HG02588 (cell line): ENCODE data around the gene KDM5A.

Experiments used
- ATAC-seq: cut with Tn5 transposase; IDR thresholded peaks from one replicate; pipeline ENCODE4 v1.9.1; 2021; ENCODE audit warnings: mild to moderate bottlenecking, moderate library complexity; ENCODE audit not compliant: unreplicated experiment

The KDM5A gene

GRCh38 chr12:275812-276211 lies 113.3 kb downstream of the KDM5A start:
- ATAC-seq: no peak

- ATAC-seq: no peak
These were observed 115.7 kb downstream of the KDM5A start for GRCh38 chr12:273382-273781.

- no peak for ATAC-seq
These were observed 116.2 kb downstream of the KDM5A start for GRCh38 chr12:272942-273341.

- ATAC-seq: no peak
These were observed 118.0 kb downstream of the KDM5A start for GRCh38 chr12:271161-271560.

- ATAC-seq: no peak
These were observed 119.9 kb downstream of the KDM5A start for GRCh38 chr12:269191-269590.

- no peak for ATAC-seq
These were observed 120.7 kb downstream of the KDM5A start for GRCh38 chr12:268483-268840.

- no peak for ATAC-seq
These were observed 121.3 kb downstream of the KDM5A start for GRCh38 chr12:267581-268482.

- no peak for ATAC-seq
These were observed 124.0 kb downstream of the KDM5A start for GRCh38 chr12:265096-265495.

GRCh38 chr12:264269-264668 lies 124.9 kb downstream of the KDM5A start:
- no peak for ATAC-seq

- ATAC-seq: no peak
These were observed 125.5 kb downstream of the KDM5A start for GRCh38 chr12:263574-263973.

- no peak for ATAC-seq
These were observed 126.3 kb downstream of the KDM5A start, which contains the start of gene SLC6A13 for GRCh38 chr12:262817-263216. SLC6A13 (minus strand) TSS chr12:262836; CDS start chr12:260052, 2,784 bp downstream.

GRCh38 chr12:262113-262512 lies 127.0 kb downstream of the KDM5A start:
- ATAC-seq: no peak

GRCh38 chr12:257521-258321 lies 131.4 kb downstream of the KDM5A start:
- ATAC-seq: no peak

- no peak for ATAC-seq
These were observed 132.2 kb downstream of the KDM5A start for GRCh38 chr12:256958-257357.

- ATAC-seq: no peak
These were observed 132.9 kb downstream of the KDM5A start for GRCh38 chr12:256225-256624.

GRCh38 chr12:254912-255311 lies 134.2 kb downstream of the KDM5A start:
- no peak for ATAC-seq

- ATAC-seq: no peak
These were observed 135.1 kb downstream of the KDM5A start for GRCh38 chr12:254039-254438.

GRCh38 chr12:253116-253831 lies 135.8 kb downstream of the KDM5A start:
- ATAC-seq: no peak

- ATAC-seq: no peak
These were observed 136.5 kb downstream of the KDM5A start for GRCh38 chr12:252636-253035.

GRCh38 chr12:247271-247670 lies 141.8 kb downstream of the KDM5A start:
- ATAC-seq: no peak

- no peak for ATAC-seq
These were observed 145.7 kb downstream of the KDM5A start for GRCh38 chr12:243381-243780.
